ENCODE measurements around the gene TOM1L1.

TOM1L1 gene

DNA sequence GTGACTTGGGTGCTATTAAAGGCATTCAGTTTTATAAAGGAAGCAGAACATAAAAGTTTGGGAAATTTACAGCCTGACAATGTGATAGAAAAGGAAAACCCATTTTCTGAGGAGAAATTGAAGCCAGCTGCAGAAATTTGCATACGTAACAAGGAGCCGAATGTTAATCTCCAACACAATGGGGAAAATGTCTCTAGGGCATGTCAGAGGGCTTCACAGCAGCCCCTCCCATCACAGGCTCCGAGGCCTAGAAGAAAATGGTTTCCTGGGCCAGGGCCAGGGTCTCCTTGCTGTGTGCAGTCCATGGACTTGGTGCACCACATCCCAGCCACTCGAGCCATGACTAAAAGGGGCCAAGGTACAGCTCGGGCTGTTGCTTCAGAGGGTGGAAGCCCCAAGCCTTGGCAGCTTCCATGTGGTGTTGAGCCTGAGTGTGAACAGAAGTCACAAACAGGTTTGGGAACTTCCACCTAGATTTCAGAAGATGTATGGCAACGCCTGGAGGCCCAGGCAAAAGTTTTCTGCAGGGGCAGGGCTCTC is 23.9 kb upstream of the TOM1L1 start:
- Histone ChIP-seq H3K4me1 (ENCODE audit: control insufficient read depth, insufficient read depth, low read length) (no peaks in the 10 kb centered on the region), H3K27me3 (ENCODE audit: control insufficient read depth, insufficient read depth, low read length) (no peaks in the 10 kb centered on the region), H3K9ac (ENCODE audit: low read depth, low read length) (no peak overlapping the region)

GRCh38 chr17:54881255-54881972 is 19.2 kb upstream of the TOM1L1 start:
- H3K9ac ChIP-seq (ENCODE audit: low read depth, low read length) = no peak overlapping the region
- H3K4me3 ChIP-seq (ENCODE audit: low read depth, low read length) = no peak overlapping the region
- no peaks in the 10 kb centered on the region for H3K4me1 ChIP-seq (ENCODE audit: control insufficient read depth, insufficient read depth, low read length)
- H3K36me3 ChIP-seq (ENCODE audit: control insufficient read depth, insufficient read depth, low read length) = no peaks in the 10 kb centered on the region
- H3K27me3 ChIP-seq (ENCODE audit: control insufficient read depth, insufficient read depth, low read length) = no peaks in the 10 kb centered on the region
- no peaks in the 10 kb centered on the region for H3K9me3 ChIP-seq (ENCODE audit: control insufficient read depth, insufficient read depth, low read length)

More for the DNA sequence above, 23.9 kb upstream of the TOM1L1 start:
- no peaks in the 10 kb centered on the region for H3K9me3 ChIP-seq (ENCODE audit: control insufficient read depth, insufficient read depth, low read length)
- H3K4me3 ChIP-seq (ENCODE audit: low read depth, low read length) = no peak overlapping the region
- no peaks in the 10 kb centered on the region for H3K36me3 ChIP-seq (ENCODE audit: control insufficient read depth, insufficient read depth, low read length)

- no peaks in the 10 kb centered on the region for H3K9me3 ChIP-seq (ENCODE audit: control insufficient read depth, insufficient read depth, low read length)
- no peak overlapping the region for H3K9ac ChIP-seq (ENCODE audit: low read depth, low read length)
- no peaks in the 10 kb centered on the region for H3K27me3 ChIP-seq (ENCODE audit: control insufficient read depth, insufficient read depth, low read length)
These were observed 18.3 kb upstream of the TOM1L1 start for GRCh38 chr17:54882371-54882770.

DNA sequence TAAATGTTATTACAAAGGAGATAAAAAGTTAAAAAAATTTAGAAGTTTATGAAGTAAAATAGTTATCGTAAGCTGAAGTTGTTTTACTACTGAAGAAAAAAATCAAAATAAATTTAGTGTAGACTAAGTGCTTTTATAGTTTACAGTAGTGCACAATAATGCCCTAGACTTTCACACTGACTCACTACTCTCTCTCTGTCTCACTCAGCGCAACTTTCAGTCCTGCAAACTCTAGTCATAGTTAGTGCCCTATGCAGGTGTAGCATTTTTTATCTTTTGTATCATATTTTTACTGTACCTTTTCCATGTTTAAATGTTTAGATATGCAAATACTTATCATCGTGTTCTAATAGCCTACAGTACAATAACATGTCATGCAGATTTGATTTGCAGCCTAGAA is 17.7 kb upstream of the TOM1L1 start:
- H3K4me1 ChIP-seq (ENCODE audit: control insufficient read depth, insufficient read depth, low read length) = no peaks in the 10 kb centered on the region
- no peak overlapping the region for H3K4me3 ChIP-seq (ENCODE audit: low read depth, low read length)
- no peaks in the 10 kb centered on the region for H3K9me3 ChIP-seq (ENCODE audit: control insufficient read depth, insufficient read depth, low read length)
- no peaks in the 10 kb centered on the region for H3K27me3 ChIP-seq (ENCODE audit: control insufficient read depth, insufficient read depth, low read length)
- H3K36me3 ChIP-seq (ENCODE audit: control insufficient read depth, insufficient read depth, low read length) = no peaks in the 10 kb centered on the region
- H3K9ac ChIP-seq (ENCODE audit: low read depth, low read length) = no peak overlapping the region

More at GRCh38 chr17:54882371-54882770, 18.3 kb upstream of the TOM1L1 start:
- Histone ChIP-seq H3K4me3 (ENCODE audit: low read depth, low read length) (no peak overlapping the region), H3K4me1 (ENCODE audit: control insufficient read depth, insufficient read depth, low read length) (no peaks in the 10 kb centered on the region), H3K36me3 (ENCODE audit: control insufficient read depth, insufficient read depth, low read length) (no peaks in the 10 kb centered on the region)

DNA sequence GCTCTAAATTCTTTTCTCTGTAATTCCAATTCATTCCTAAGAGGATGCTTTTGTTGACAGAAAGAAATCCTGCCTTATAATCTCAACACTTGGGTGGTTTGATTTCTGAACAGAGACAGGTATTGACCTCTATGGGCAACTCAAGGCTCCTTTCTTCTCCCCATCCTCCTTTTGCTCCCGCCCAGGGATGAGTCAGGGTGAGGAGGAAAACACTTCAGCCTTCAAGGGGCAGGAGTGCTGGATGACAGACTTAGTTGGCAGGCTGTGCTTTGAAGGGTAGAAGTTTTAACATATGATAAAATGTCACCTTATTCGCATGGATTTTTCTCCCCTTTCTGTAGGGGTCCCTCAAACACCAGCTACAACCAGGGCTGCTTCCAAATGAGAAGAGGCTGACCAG is 16.7 kb upstream of the TOM1L1 start:
- Histone ChIP-seq H3K9ac (ENCODE audit: low read depth, low read length) (no peak overlapping the region), H3K9me3 (ENCODE audit: control insufficient read depth, insufficient read depth, low read length) (no peaks in the 10 kb centered on the region), H3K36me3 (ENCODE audit: control insufficient read depth, insufficient read depth, low read length) (no peaks in the 10 kb centered on the region), H3K4me3 (ENCODE audit: low read depth, low read length) (no peak overlapping the region), H3K27me3 (ENCODE audit: control insufficient read depth, insufficient read depth, low read length) (no peaks in the 10 kb centered on the region), H3K4me1 (ENCODE audit: control insufficient read depth, insufficient read depth, low read length) (no peaks in the 10 kb centered on the region)

DNA sequence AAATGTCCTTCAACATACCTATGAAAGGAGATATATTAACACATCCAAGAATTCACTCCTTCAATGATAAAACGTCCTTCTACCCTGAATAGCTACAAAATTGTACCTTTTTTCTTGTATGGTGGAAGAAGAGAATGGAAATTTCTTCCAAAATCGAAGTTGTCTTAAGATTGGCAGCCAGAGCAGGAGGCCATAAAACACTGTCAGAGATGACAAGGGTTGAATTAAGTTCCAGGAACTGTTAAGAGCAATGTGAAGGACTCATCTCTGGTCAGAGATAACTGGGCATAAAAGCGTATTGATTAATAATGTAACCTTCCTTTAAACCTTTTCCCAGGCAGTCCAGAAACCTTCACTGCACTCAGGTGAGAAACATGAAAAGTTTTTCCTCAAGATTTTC is 12.9 kb upstream of the TOM1L1 start:
- Histone ChIP-seq H3K27me3 (ENCODE audit: control insufficient read depth, insufficient read depth, low read length) (no peaks in the 10 kb centered on the region), H3K36me3 (ENCODE audit: control insufficient read depth, insufficient read depth, low read length) (no peaks in the 10 kb centered on the region), H3K4me1 (ENCODE audit: control insufficient read depth, insufficient read depth, low read length) (peaks cover 4% of the 10 kb centered on the region)

DNA sequence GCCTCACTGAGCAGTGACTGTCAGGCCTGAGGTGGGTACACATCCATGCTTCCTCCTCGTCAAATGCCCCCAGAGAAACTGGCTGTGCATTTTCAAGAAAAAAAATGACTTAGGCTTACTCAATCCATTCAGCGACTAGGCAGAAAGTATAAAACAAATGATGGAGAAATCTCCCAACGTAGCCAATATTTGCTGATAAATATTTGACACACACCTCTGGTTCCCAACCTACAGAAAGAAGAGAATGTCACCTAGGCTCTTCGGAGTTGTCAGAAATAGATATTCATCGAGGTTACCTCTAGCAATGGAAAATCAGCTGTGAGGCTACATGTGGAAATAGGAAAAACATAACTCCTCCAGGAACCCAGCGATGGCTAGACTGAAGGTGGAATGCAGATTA is 12.4 kb upstream of the TOM1L1 start:
- Histone ChIP-seq H3K9me3 (ENCODE audit: control insufficient read depth, insufficient read depth, low read length) (no peaks in the 10 kb centered on the region), H3K27me3 (ENCODE audit: control insufficient read depth, insufficient read depth, low read length) (no peaks in the 10 kb centered on the region), H3K4me3 (ENCODE audit: low read depth, low read length) (no peak overlapping the region), H3K9ac (ENCODE audit: low read depth, low read length) (no peak overlapping the region), H3K4me1 (ENCODE audit: control insufficient read depth, insufficient read depth, low read length) (peaks cover 4% of the 10 kb centered on the region), H3K36me3 (ENCODE audit: control insufficient read depth, insufficient read depth, low read length) (no peaks in the 10 kb centered on the region)

More for the DNA sequence above, 12.9 kb upstream of the TOM1L1 start:
- Histone ChIP-seq H3K4me3 (ENCODE audit: low read depth, low read length) (no peak overlapping the region), H3K9ac (ENCODE audit: low read depth, low read length) (no peak overlapping the region), H3K9me3 (ENCODE audit: control insufficient read depth, insufficient read depth, low read length) (no peaks in the 10 kb centered on the region)

DNA sequence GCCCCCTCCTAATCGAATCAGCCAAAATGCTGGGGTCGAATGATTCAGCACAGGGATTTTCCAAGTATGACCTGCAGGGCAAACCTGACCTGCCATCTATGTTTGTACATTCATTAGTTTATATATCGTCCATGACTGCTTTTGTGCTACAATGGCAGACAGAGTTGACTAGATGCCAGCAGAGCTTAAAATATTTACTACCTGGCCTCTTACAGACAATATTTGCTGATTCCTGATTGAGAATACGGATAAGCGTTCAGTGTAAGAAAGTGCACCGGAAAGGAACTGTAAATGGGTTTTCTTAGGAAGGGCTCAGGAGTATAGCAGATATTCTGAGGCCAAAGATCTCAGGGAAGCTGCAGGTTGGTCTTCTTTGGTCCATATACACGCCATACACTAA is 11.7 kb upstream of the TOM1L1 start:
- H3K9ac ChIP-seq (ENCODE audit: low read depth, low read length) = no peak overlapping the region
- H3K4me3 ChIP-seq (ENCODE audit: low read depth, low read length) = no peak overlapping the region
- H3K36me3 ChIP-seq (ENCODE audit: control insufficient read depth, insufficient read depth, low read length) = no peaks in the 10 kb centered on the region
- H3K4me1 ChIP-seq (ENCODE audit: control insufficient read depth, insufficient read depth, low read length) = peaks cover 4% of the 10 kb centered on the region
- H3K9me3 ChIP-seq (ENCODE audit: control insufficient read depth, insufficient read depth, low read length) = no peaks in the 10 kb centered on the region
- no peaks in the 10 kb centered on the region for H3K27me3 ChIP-seq (ENCODE audit: control insufficient read depth, insufficient read depth, low read length)

GRCh38 chr17:54891176-54891821 is 9.4 kb upstream of the TOM1L1 start:
- no peaks in the 10 kb centered on the region for H3K9me3 ChIP-seq (ENCODE audit: control insufficient read depth, insufficient read depth, low read length)
- peaks cover 4% of the 10 kb centered on the region for H3K4me1 ChIP-seq (ENCODE audit: control insufficient read depth, insufficient read depth, low read length)
- no peaks in the 10 kb centered on the region for H3K27me3 ChIP-seq (ENCODE audit: control insufficient read depth, insufficient read depth, low read length)
- no peak overlapping the region for H3K4me3 ChIP-seq (ENCODE audit: low read depth, low read length)
- no peak overlapping the region for H3K9ac ChIP-seq (ENCODE audit: low read depth, low read length)
- no peaks in the 10 kb centered on the region for H3K36me3 ChIP-seq (ENCODE audit: control insufficient read depth, insufficient read depth, low read length)

DNA sequence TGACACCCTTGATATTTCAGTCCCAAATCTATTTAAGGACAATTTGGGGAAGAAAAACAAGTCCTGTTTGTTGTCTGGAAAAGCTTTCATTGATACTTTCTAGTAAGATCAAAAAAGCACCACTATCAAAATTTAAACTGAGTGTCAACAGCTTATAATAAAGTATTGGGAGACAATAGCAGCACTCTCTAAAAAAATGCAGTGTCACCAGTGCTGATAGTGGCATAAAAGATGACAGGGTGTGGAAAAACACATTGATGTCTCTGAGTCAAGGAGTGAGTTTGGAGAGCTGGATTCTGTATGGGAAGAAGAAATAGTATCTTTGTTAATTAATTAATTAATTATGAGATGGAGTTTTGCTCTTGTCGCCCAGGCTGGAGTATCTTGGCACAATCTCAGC is 8.3 kb upstream of the TOM1L1 start:
- Histone ChIP-seq H3K9ac (ENCODE audit: low read depth, low read length) (no peak overlapping the region), H3K4me3 (ENCODE audit: low read depth, low read length) (no peak overlapping the region), H3K9me3 (ENCODE audit: control insufficient read depth, insufficient read depth, low read length) (no peaks in the 10 kb centered on the region), H3K27me3 (ENCODE audit: control insufficient read depth, insufficient read depth, low read length) (no peaks in the 10 kb centered on the region), H3K36me3 (ENCODE audit: control insufficient read depth, insufficient read depth, low read length) (no peaks in the 10 kb centered on the region), H3K4me1 (ENCODE audit: control insufficient read depth, insufficient read depth, low read length) (peaks cover 4% of the 10 kb centered on the region)

GRCh38 chr17:54898576-54898975 is 2.1 kb upstream of the TOM1L1 start:
- no peak overlapping the region for H3K9ac ChIP-seq (ENCODE audit: low read depth, low read length)
- H3K9me3 ChIP-seq (ENCODE audit: control insufficient read depth, insufficient read depth, low read length) = no peaks in the 10 kb centered on the region
- peaks cover 14% of the 10 kb centered on the region for H3K4me1 ChIP-seq (ENCODE audit: control insufficient read depth, insufficient read depth, low read length)
- H3K27me3 ChIP-seq (ENCODE audit: control insufficient read depth, insufficient read depth, low read length) = no peaks in the 10 kb centered on the region
- no peak overlapping the region for H3K4me3 ChIP-seq (ENCODE audit: low read depth, low read length)
- H3K36me3 ChIP-seq (ENCODE audit: control insufficient read depth, insufficient read depth, low read length) = no peaks in the 10 kb centered on the region

DNA sequence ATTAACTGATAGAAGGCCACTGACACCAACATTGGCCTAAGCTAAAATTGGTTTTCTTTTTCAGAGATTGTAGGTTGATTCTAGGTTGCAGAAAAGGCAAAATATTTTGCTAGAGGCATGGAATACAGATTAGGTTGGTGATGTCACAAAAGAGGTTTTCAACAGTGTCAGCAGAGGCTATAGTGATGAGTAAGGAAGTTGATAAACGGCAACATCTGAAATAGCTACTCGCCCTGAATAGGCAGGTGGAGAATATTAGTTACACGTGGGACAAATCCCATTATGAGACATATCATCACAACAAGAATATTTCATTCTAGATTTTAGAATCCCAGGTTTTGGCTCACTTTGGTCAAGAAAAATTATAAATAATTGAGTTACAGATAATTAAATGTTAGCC is 1.5 kb upstream of the TOM1L1 start:
- Histone ChIP-seq H3K27me3 (ENCODE audit: control insufficient read depth, insufficient read depth, low read length) (no peaks in the 10 kb centered on the region), H3K4me1 (ENCODE audit: control insufficient read depth, insufficient read depth, low read length) (peaks cover 14% of the 10 kb centered on the region), H3K4me3 (ENCODE audit: low read depth, low read length) (peak overlapping the region; percentile 90), H3K36me3 (ENCODE audit: control insufficient read depth, insufficient read depth, low read length) (no peaks in the 10 kb centered on the region), H3K9me3 (ENCODE audit: control insufficient read depth, insufficient read depth, low read length) (no peaks in the 10 kb centered on the region), H3K9ac (ENCODE audit: low read depth, low read length) (no peak overlapping the region)

Measured in iPS-15b (cell line).